GM06990 (cell line): ENCODE measurements around the gene SLC25A36.
"Not testable (repeated sequence)": the region's sequence is repeated elsewhere in the genome, so short reads cannot be mapped to it uniquely, and the experiment has no call there.

Source experiments
- DNase-seq: peaks from one replicate; pipeline ENCODE4 v3.0.0-alpha.2; 2011; ENCODE audit not compliant: insufficient read length; ENCODE audit errors: extremely low read depth
- H3K27me3 ChIP-seq: replicated peaks from 2 replicates; pipeline ENCODE4 v1.6.0; 2011; ENCODE audit warnings: low read length; ENCODE audit not compliant: control insufficient read depth, insufficient read depth
- H3K36me3 ChIP-seq: 2 replicates; pipeline ENCODE4 v1.5.1; 2011; ENCODE audit warnings: low read length; ENCODE audit not compliant: control insufficient read depth, insufficient read depth
- H3K4me3 ChIP-seq: replicated peaks from 2 replicates; pipeline ENCODE4 v1.5.1; 2011; ENCODE audit warnings: low read depth, mild to moderate bottlenecking, control low read depth, low read length
- CTCF ChIP-seq: IDR thresholded peaks from 2 replicates; pipeline ENCODE4 v1.5.1; 2011; ENCODE audit warnings: low read length, control low read depth, mild to moderate bottlenecking, inconsistent platforms; ENCODE audit not compliant: insufficient read depth, poor library complexity, severe bottlenecking

The SLC25A36 gene

GRCh38 chr3:140933109-140933508 lies 8.5 kb upstream of the SLC25A36 start:
- H3K4me3 ChIP-seq: no peak overlapping the region
- H3K27me3 ChIP-seq: no peaks in the 10 kb centered on the region
- no peak for TF ChIP-seq CTCF
- no peak for DNase-seq
- no peaks in the 10 kb centered on the region for H3K36me3 ChIP-seq

- Histone ChIP-seq H3K36me3 (no peaks in the 10 kb centered on the region), H3K4me3 (no peak overlapping the region), H3K27me3 (no peaks in the 10 kb centered on the region)
- TF ChIP-seq CTCF: no peak
- no peak for DNase-seq
These were observed 8.1 kb upstream of the SLC25A36 start for GRCh38 chr3:140933552-140933951.

- H3K36me3 ChIP-seq, DNase-seq: not testable (repeated sequence)
These were observed 2.3 kb upstream of the SLC25A36 start for GRCh38 chr3:140939305-140939704.

GRCh38 chr3:140941090-140941433 lies 574 bp upstream of the SLC25A36 start:
- Histone ChIP-seq H3K27me3 (no peaks in the 10 kb centered on the region), H3K36me3 (no peaks in the 10 kb centered on the region), H3K4me3 (peak overlapping the region; percentile 94)
- TF ChIP-seq CTCF: no peak
- DNase-seq: no peak

More at GRCh38 chr3:140939305-140939704, 2.3 kb upstream of the SLC25A36 start:
- H3K27me3 ChIP-seq, H3K4me3 ChIP-seq: not testable (repeated sequence)

- H3K36me3 ChIP-seq: no peaks in the 10 kb centered on the region
- no peak for TF ChIP-seq CTCF
- peak overlapping the region; percentile 94 for H3K4me3 ChIP-seq
- peak; percentile 78 for DNase-seq
- no peaks in the 10 kb centered on the region for H3K27me3 ChIP-seq
These were observed 827 bp downstream of the SLC25A36 start for GRCh38 chr3:140942221-140943104.

GRCh38 chr3:140943781-140944552 lies 2.3 kb downstream of the SLC25A36 start:
- no peak for TF ChIP-seq CTCF
- H3K36me3 ChIP-seq: no peaks in the 10 kb centered on the region
- H3K27me3 ChIP-seq: no peaks in the 10 kb centered on the region
- no peak for DNase-seq
- peak overlapping the region; percentile 18; the same call in 1 of the 2 replicates for H3K4me3 ChIP-seq
